CD14-positive monocyte (primary cell): ENCODE measurements around the gene H6PD. TPM values are rescaled to one million over a fixed set of nuclear protein-coding genes. Genes with fewer than 3 reads are reported as not detected.

Experiments
- DNase-seq, 3 donors: peaks; one replicate each; pipeline ENCODE4 v3.0.0-alpha.2; 2011 to 2022
- H2AFZ ChIP-seq: 2 replicates; pipeline ENCODE4 v1.6.0; 2012; ENCODE audit warnings: mild to moderate bottlenecking, low read depth, low read length, inconsistent platforms; ENCODE audit not compliant: insufficient read depth, poor library complexity, severe bottlenecking
- H3K27ac ChIP-seq, 2 donors: 1 replicate in 1 of 2; 2 replicates in 1 of 2; pipeline ENCODE4 v1.5.1; 2012 to 2013; ENCODE audit warnings: low read length in 2 of 2, control low read depth in 1 of 2, inconsistent platforms in 1 of 2, low read depth in 1 of 2, mild to moderate bottlenecking in 1 of 2
- H3K27me3 ChIP-seq, 2 donors: one replicate each; pipeline versions ENCODE4 v1.6.0 to v1.6.1; 2011 to 2013; ENCODE audit warnings: low read length in 2 of 2; ENCODE audit not compliant: control insufficient read depth in 2 of 2, insufficient read depth in 2 of 2
- H3K36me3 ChIP-seq, 2 donors: replicated peaks in 1 of 2; 1 replicate in 1 of 2; 2 replicates in 1 of 2; pipeline versions ENCODE4 v1.5.1 to v1.6.1; 2012 to 2013; ENCODE audit warnings: low read length in 2 of 2, control low read depth in 1 of 2, inconsistent platforms in 1 of 2, mild to moderate bottlenecking in 1 of 2; ENCODE audit not compliant: insufficient read depth in 2 of 2, control insufficient read depth in 1 of 2
- H3K4me1 ChIP-seq, 2 donors: 1 replicate in 1 of 2; 2 replicates in 1 of 2; pipeline versions ENCODE4 v1.5.1 to v1.6.1; 2012 to 2013; ENCODE audit warnings: low read length in 2 of 2, control low read depth in 1 of 2, inconsistent platforms in 1 of 2, mild to moderate bottlenecking in 1 of 2, moderate library complexity in 1 of 2; ENCODE audit not compliant: insufficient read depth in 2 of 2, control insufficient read depth in 1 of 2
- H3K4me2 ChIP-seq: replicated peaks from 2 replicates; pipeline ENCODE3; 2012; ENCODE audit warnings: low read length, moderate library complexity, mild to moderate bottlenecking; ENCODE audit not compliant: poor library complexity, severe bottlenecking; ENCODE audit errors: extremely low read depth
- H3K4me3 ChIP-seq, 3 experiments: fragments of 200-600 bp in 1 of 3; sonication (generic) in 1 of 3; replicated peaks in 1 of 3; 1 replicate in 2 of 3; 2 replicates in 1 of 3; pipeline ENCODE4 v1.5.1; 2011 to 2013; ENCODE audit warnings: low read length in 3 of 3, mild to moderate bottlenecking in 3 of 3, control low read depth in 2 of 3, low read depth in 2 of 3, inconsistent platforms in 1 of 3, moderate library complexity in 1 of 3
- H3K79me2 ChIP-seq: 2 replicates; pipeline ENCODE4 v1.6.0; 2012; ENCODE audit warnings: mild to moderate bottlenecking, control low read depth, inconsistent platforms, low read length, moderate library complexity; ENCODE audit not compliant: insufficient read depth
- H3K9ac ChIP-seq: 2 replicates; pipeline ENCODE4 v1.6.0; 2017; ENCODE audit warnings: low read length, mild to moderate bottlenecking; ENCODE audit not compliant: insufficient read depth, poor library complexity, severe bottlenecking
- H3K9me3 ChIP-seq, 2 donors: replicated peaks in 1 of 2; 1 replicate in 1 of 2; 2 replicates in 1 of 2; pipeline versions ENCODE4 v1.5.1 to v1.6.1; 2012 to 2013; ENCODE audit warnings: low read length in 2 of 2, control low read depth in 1 of 2; ENCODE audit not compliant: control insufficient read depth in 1 of 2, insufficient read depth in 1 of 2
- H4K20me1 ChIP-seq: 2 replicates; pipeline ENCODE4 v1.6.0; 2012; ENCODE audit warnings: mild to moderate bottlenecking, low read length, control low read depth, moderate library complexity; ENCODE audit not compliant: insufficient read depth
- H3K27ac Mint-ChIP-seq, 7 donors: one replicate each; pipeline ENCODE4 v1.8.0; 2020; ENCODE audit warnings: mild to moderate bottlenecking in 7 of 7, mixed read lengths in 7 of 7, moderate library complexity in 6 of 7, inconsistent platforms in 2 of 7
- H3K27me3 Mint-ChIP-seq, 3 donors: one replicate each; pipeline ENCODE4 v1.8.0; 2021 to 2022; ENCODE audit warnings: low read depth in 3 of 3, mild to moderate bottlenecking in 3 of 3, mixed read lengths in 3 of 3, moderate library complexity in 3 of 3, inconsistent platforms in 1 of 3
- H3K36me3 Mint-ChIP-seq, 2 donors: one replicate each; pipeline ENCODE4 v1.8.0; 2020; ENCODE audit warnings: mixed read lengths in 2 of 2, inconsistent platforms in 1 of 2, mild to moderate bottlenecking in 1 of 2
- H3K4me1 Mint-ChIP-seq: one replicate; pipeline ENCODE4 v1.8.0; 2020; ENCODE audit warnings: mild to moderate bottlenecking, mixed read lengths
- H3K4me3 Mint-ChIP-seq, 2 donors: one replicate each; pipeline ENCODE4 v1.8.0; 2020; ENCODE audit warnings: mild to moderate bottlenecking in 2 of 2, mixed read lengths in 2 of 2, moderate library complexity in 1 of 2
- H3K9me3 Mint-ChIP-seq, 7 donors: one replicate each; pipeline ENCODE4 v1.8.0; 2020 to 2022; ENCODE audit warnings: mixed read lengths in 7 of 7, mild to moderate bottlenecking in 6 of 7, moderate library complexity in 6 of 7, inconsistent platforms in 2 of 7
- WGBS: methylation state at CpG from one replicate; pipeline ENCODE4 v1.1.5; 2013; ENCODE audit warnings: missing lambda C conversion rate; ENCODE audit not compliant: insufficient coverage; 5-methylcytosine and 5-hydroxymethylcytosine counted together
- intact Hi-C, 2 donors: fragments of 100-400 bp; cut with micrococcal nuclease; formaldehyde crosslinking; loops; one replicate each; pipeline versions ENCODE4 v1.15.0 to v1.15.1; 2023
- polyA plus RNA-seq, 3 donors: library from polyadenylated mRNA; depleted of rRNA in 1 of 3; unstranded in 2 of 3; stranded (reverse) in 1 of 3; fragments of 300-500 nt in 2 of 3; fragments of >200 nt in 1 of 3; fragmentation: Illumina TruSeq in 2 of 3; gene quantifications; 1 replicate in 2 of 3; 2 replicates in 1 of 3; pipeline ENCODE4 v1.2.3, GENCODE V29; 2012 to 2021
- TF ChIP-seq, protein P1 (sequence below): fragments of 200-600 bp; IDR thresholded peaks from one replicate; pipeline ENCODE4 v1.8.0; 2022; ENCODE audit warnings: antibody characterized with exemption, mild to moderate bottlenecking

Gene H6PD
- polyA plus RNA-seq, 3 donors: 8.6 to 15.9 (median 11.4) TPM

GRCh38 chr1:9228609-9229008, 6.0 kb upstream of the H6PD start:
- Histone ChIP-seq H3K4me3 (no peak overlapping the region), H3K9ac (no peak overlapping the region), H3K4me1 (peaks cover 21 to 51% of the 10 kb centered on the region in 2 donors), H3K27ac (no peak overlapping the region), H2AFZ (peak overlapping the region; percentile 30), H4K20me1 (no peaks in the 10 kb centered on the region), H3K79me2 (no peaks in the 10 kb centered on the region), H3K36me3 (no peaks in the 10 kb centered on the region), H3K4me2 (no peak overlapping the region), H3K27me3 (no peaks in the 10 kb centered on the region), H3K9me3 (no peaks in the 10 kb centered on the region)
- H3K36me3 Mint-ChIP-seq: no peaks in the 10 kb centered on the region
- TF ChIP-seq, protein P1, sequence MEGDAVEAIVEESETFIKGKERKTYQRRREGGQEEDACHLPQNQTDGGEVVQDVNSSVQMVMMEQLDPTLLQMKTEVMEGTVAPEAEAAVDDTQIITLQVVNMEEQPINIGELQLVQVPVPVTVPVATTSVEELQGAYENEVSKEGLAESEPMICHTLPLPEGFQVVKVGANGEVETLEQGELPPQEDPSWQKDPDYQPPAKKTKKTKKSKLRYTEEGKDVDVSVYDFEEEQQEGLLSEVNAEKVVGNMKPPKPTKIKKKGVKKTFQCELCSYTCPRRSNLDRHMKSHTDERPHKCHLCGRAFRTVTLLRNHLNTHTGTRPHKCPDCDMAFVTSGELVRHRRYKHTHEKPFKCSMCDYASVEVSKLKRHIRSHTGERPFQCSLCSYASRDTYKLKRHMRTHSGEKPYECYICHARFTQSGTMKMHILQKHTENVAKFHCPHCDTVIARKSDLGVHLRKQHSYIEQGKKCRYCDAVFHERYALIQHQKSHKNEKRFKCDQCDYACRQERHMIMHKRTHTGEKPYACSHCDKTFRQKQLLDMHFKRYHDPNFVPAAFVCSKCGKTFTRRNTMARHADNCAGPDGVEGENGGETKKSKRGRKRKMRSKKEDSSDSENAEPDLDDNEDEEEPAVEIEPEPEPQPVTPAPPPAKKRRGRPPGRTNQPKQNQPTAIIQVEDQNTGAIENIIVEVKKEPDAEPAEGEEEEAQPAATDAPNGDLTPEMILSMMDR: no peak
- peak in 1 of 3 donors; percentile 44 for DNase-seq
- H3K27ac Mint-ChIP-seq: peak overlapping the region in 2 of 7 donors; percentile 19 to 54
- H3K4me3 Mint-ChIP-seq: peak overlapping the region in 1 of 2 donors; percentile 53
- peaks cover 0 to 7% (median 2%) of the 10 kb centered on the region in 7 donors for H3K9me3 Mint-ChIP-seq
- intact Hi-C loops: no loop called here
- WGBS: no CpG with 5 or more reads among the region's 4 CpGs
- peaks cover 2 to 5% (median 4%) of the 10 kb centered on the region in 3 donors for H3K27me3 Mint-ChIP-seq
- H3K4me1 Mint-ChIP-seq: peaks cover 48% of the 10 kb centered on the region

GRCh38 chr1:9229549-9229948, 5.0 kb upstream of the H6PD start:
- WGBS: 100% methylated on average over 2 of the region's 6 CpGs

More at GRCh38 chr1:9229549-9229948, 5.0 kb upstream of the H6PD start:
- Histone ChIP-seq H3K9ac (no peak overlapping the region), H3K79me2 (no peaks in the 10 kb centered on the region), H3K27me3 (no peaks in the 10 kb centered on the region), H3K9me3 (no peaks in the 10 kb centered on the region), H2AFZ (no peak overlapping the region), H3K27ac (no peak overlapping the region), H4K20me1 (no peaks in the 10 kb centered on the region), H3K4me3 (no peak overlapping the region), H3K4me2 (no peak overlapping the region), H3K36me3 (no peaks in the 10 kb centered on the region), H3K4me1 (peaks cover 27 to 56% of the 10 kb centered on the region in 2 donors)
- Mint-ChIP-seq H3K36me3 (no peaks in the 10 kb centered on the region), H3K4me3 (no peak overlapping the region), H3K9me3 (peaks cover 0 to 5% (median 0%) of the 10 kb centered on the region in 7 donors), H3K27me3 (peaks cover 1 to 5% (median 4%) of the 10 kb centered on the region in 3 donors), H3K4me1 (peaks cover 54% of the 10 kb centered on the region), H3K27ac (peak overlapping the region in 1 of 7 donors; percentile 73)
- intact Hi-C loops: no loop called here
- TF ChIP-seq, protein P1: no peak
- no peak for DNase-seq
